Measurements from ENCODE around the gene PPP2R1B. TPM values are rescaled to one million over a fixed set of nuclear protein-coding genes. Genes with fewer than 3 reads are reported as not detected.

The PPP2R1B gene
- total RNA-seq, 1 experiment from 2014 or later: 105 TPM

DNA sequence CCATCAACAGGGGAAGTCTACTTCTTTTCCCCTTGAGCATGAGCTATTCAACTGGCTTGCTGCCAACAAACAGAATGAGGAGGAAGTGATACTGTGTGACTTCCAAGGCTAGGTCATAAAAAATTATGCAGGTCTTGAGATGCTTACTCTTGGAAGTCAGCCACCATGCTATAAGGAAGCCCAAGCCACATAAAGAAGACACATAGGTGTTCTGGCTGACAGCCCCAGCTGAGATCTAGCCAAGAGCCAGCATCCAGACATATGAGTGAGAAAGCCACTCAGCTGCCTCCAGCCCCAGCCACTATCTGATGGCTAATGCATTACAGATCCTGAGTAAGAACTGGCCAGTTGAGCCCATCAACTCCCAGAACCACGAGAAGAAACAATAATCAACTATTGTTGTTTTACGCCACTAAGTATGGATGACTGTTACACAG lies 31.0 kb upstream of the PPP2R1B start:
- Mint-ChIP-seq H3K4me1 (peaks cover 0 to 8% of the 10 kb centered on the region in 2 experiments; a peak in 1 of 4 replicates), H3K9me3 (no peaks in the 10 kb centered on the region), H3K27ac (no peak overlapping the region), H3K27me3 (ENCODE audit: low read depth) (no peaks in the 10 kb centered on the region), H3K36me3 (ENCODE audit: insufficient read depth in 1 of 3, low read depth in 3 of 3) (no peaks in the 10 kb centered on the region; a peak in 1 of 7 replicates), H3K4me3 (no peak overlapping the region)
- Histone ChIP-seq H4K20me1 (ENCODE audit: control insufficient read depth, insufficient read depth, insufficient read length) (no peaks in the 10 kb centered on the region), H3K56ac (ENCODE audit: insufficient read length, low read depth, low read length) (no peak overlapping the region), H2BK120ac (ENCODE audit: low read depth, low read length, poor library complexity, severe bottlenecking) (no peak overlapping the region), H3K9me3 (ENCODE audit: control insufficient read depth, low read depth, low read length) (no peaks in the 10 kb centered on the region), H3K27ac (ENCODE audit: insufficient read length, low read depth, low read length) (no peak overlapping the region), H3K4me2 (ENCODE audit: insufficient read depth, insufficient read length, low read length) (no peak overlapping the region), H2BK5ac (ENCODE audit: insufficient read length, low read length) (no peak overlapping the region), H3T11ph (ENCODE audit: low read length) (no peak overlapping the region), H3K23ac (ENCODE audit: insufficient read length, low read depth, low read length) (no peak overlapping the region), H3K18ac (ENCODE audit: insufficient read length, low read depth, low read length) (no peak overlapping the region), H4K8ac (replicated peaks; ENCODE audit: insufficient read length, low read depth, low read length) (no peak overlapping the region), H3K23me2 (ENCODE audit: insufficient read length, low read depth, low read length, poor library complexity, severe bottlenecking) (no peaks in the 10 kb centered on the region), H2AFZ (ENCODE audit: low read length) (no peak overlapping the region), H2BK12ac (ENCODE audit: insufficient read length, low read depth, low read length) (no peak overlapping the region), H3K79me1 (ENCODE audit: insufficient read depth, low read depth, low read length, poor library complexity, severe bottlenecking) (no peaks in the 10 kb centered on the region), H2BK15ac (ENCODE audit: low read depth, low read length) (no peak overlapping the region), H3K4ac (ENCODE audit: low read depth, low read length) (no peak overlapping the region), H2AK5ac (ENCODE audit: insufficient read length, low read length) (no peak overlapping the region), H3K9ac (ENCODE audit: extremely low read depth, insufficient read length, low read length) (no peak overlapping the region), H4K91ac (ENCODE audit: insufficient read length, low read depth, low read length) (no peak overlapping the region), H3K14ac (ENCODE audit: insufficient read depth, low read length) (no peak overlapping the region), H4K5ac (ENCODE audit: insufficient read length, low read depth, low read length) (no peak overlapping the region), H2BK20ac (ENCODE audit: low read depth, low read length, poor library complexity, severe bottlenecking) (no peak overlapping the region), H3K79me2 (ENCODE audit: insufficient read depth, low read length) (no peaks in the 10 kb centered on the region), H3K4me1 (ENCODE audit: insufficient read depth, low read length) (no peaks in the 10 kb centered on the region), H3K27me3 (ENCODE audit: insufficient read depth, low read length) (no peaks in the 10 kb centered on the region)
- TF ChIP-seq, protein P1, sequence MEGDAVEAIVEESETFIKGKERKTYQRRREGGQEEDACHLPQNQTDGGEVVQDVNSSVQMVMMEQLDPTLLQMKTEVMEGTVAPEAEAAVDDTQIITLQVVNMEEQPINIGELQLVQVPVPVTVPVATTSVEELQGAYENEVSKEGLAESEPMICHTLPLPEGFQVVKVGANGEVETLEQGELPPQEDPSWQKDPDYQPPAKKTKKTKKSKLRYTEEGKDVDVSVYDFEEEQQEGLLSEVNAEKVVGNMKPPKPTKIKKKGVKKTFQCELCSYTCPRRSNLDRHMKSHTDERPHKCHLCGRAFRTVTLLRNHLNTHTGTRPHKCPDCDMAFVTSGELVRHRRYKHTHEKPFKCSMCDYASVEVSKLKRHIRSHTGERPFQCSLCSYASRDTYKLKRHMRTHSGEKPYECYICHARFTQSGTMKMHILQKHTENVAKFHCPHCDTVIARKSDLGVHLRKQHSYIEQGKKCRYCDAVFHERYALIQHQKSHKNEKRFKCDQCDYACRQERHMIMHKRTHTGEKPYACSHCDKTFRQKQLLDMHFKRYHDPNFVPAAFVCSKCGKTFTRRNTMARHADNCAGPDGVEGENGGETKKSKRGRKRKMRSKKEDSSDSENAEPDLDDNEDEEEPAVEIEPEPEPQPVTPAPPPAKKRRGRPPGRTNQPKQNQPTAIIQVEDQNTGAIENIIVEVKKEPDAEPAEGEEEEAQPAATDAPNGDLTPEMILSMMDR (conservative IDR thresholded peaks at IDR 0.05): no peak
- DNase-seq: no peak
- WGBS (ENCODE audit: extremely low coverage, insufficient read length, low lambda C conversion rate): no CpG with 5 or more reads among the region's 2 CpGs
